Renal cortex interstitium (tissue), 15 donors: ENCODE results near the gene GOLGA6L26. TPM values are rescaled to one million over a fixed set of nuclear protein-coding genes. Genes with fewer than 3 reads are reported as not detected.
"Not testable (repeated sequence)": the region's sequence is repeated elsewhere in the genome, so short reads cannot be mapped to it uniquely, and the experiment has no call there.

Source experiments
- DNase-seq, 11 donors: peaks; one replicate each; pipeline ENCODE4 v3.0.0-alpha.2; 2013; ENCODE audit warnings: low read depth in 9 of 11, low spot score in 4 of 11; ENCODE audit errors: extremely low read depth in 1 of 11
- long read RNA-seq, 16 experiments: transcript quantifications; one replicate each; lab custom pipeline, GENCODE V29; 2026
- polyA plus RNA-seq, 3 donors: library from polyadenylated mRNA; unstranded; fragments of 120-200 nt; gene quantifications; one replicate each; pipeline ENCODE4 v1.2.1, GENCODE V29; 2013; ENCODE audit not compliant: insufficient read length in 3 of 3

The GOLGA6L26 gene, protein sequence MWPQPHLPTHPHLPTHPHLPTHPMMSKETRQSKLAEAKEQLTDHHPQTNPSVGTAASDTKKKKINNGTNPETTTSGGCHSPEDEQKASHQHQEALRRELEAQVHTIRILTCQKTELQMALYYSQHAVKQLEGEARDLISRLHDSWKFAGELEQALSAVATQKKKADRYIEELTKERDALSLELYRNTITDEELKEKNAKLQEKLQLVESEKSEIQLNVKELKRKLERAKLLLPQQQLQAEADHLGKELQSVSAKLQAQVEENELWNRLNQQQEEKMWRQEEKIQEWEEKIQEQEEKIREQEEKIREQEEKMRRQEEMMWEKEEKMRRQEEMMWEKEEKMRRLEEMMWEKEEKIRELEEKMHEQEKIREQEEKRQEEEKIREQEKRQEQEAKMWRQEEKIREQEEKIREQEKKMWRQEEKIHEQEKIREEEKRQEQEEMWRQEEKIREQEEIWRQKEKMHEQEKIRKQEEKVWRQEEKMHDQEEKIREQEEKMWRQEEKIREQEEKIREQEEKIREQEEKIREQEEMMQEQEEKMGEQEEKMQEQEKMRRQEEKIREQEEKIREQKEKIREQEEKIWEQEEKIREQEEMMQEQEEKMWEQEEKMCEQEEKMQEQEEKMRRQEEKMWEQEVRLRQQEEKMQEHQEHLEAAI
- polyA plus RNA-seq, result not detected
- long read RNA-seq, donor 1, result 0 reads
- long read RNA-seq, donor 2, result 0 reads
- long read RNA-seq, donor 3, result 0 reads
- long read RNA-seq, donor 4, result 0 reads
- long read RNA-seq, donor 5, result 0 reads
- long read RNA-seq, donor 6, result 0 reads
- long read RNA-seq, donor 7, result 0 reads
- long read RNA-seq, donor 8, result 0 reads
- long read RNA-seq, donor 9, result 0 reads
- long read RNA-seq, donor 10, result 0 reads
- long read RNA-seq, donor 11, result 0 reads
- long read RNA-seq, donor 12, result 0 reads
- long read RNA-seq, donor 13, result 0 reads
- long read RNA-seq, donor 14, result 0 reads
- long read RNA-seq, donor 15, result 0 reads
- long read RNA-seq, donor 16, result 0 reads

DNA sequence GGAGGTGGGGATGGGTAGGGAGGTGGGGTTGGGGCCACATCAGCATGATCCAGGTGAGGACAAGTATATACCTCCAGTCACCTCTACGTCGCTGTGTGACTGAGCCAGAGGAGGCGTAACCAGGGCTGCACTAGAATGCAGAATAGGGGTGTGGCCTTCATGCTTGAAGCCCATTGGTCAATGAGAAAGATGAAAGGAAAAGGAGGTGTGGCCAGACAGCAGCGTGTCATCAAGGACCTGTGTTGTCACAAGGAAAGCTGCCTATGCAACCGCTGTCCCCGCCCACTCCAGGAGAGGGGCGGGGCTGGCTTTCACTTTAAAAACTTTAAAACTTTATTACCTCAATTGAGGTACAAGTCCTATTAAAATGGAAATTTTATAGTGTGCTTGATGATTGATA is at the start of gene GOLGA6L26:
Gene GOLGA6L26 (minus strand): TSS at position 101 of the 400 bp plus-strand sequence. CDS start 61 bp downstream, at position 40.
- not testable (repeated sequence) for DNase-seq

DNA sequence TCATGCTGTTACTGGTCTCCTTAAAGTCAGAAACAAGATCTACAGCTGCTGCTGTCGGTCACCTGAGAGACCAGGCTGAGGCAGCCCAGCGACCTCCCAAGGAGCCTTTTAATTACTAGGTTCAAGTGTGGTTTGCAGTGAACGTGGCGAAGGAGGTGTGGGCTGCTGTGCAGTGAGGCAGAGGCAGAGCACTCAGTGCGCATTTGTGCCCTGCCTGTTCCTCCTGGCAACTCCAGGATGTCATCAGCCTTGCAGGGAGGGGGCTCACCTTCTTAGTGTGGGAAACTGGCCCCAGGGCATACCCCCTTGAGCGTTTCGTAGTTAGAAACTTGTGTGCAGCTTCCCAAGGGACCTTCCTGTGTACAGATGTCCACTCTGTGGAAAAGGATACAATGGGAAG is 47.2 kb upstream of the GOLGA6L26 start:
- not testable (repeated sequence) for DNase-seq

DNA sequence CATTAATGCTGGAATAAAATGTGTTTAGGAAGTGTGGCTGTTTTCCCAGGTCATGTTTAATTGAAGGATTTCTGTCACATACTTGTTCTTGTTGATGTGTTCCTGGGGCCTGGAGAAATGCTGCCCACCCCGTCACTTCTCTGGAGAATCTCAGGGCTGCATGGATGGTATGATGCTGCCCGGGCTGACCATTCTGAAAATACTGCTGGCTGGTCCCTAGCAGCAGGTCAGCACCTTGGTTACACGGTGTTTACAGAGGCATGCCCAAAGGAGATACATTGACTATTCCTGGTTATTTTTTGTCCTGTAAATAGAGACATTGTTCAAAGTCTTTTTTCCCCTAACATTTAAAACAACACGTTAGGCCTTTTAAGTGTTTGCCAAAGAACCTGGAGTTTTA is 46.7 kb upstream of the GOLGA6L26 start:
- DNase-seq, result not testable (repeated sequence)

DNA sequence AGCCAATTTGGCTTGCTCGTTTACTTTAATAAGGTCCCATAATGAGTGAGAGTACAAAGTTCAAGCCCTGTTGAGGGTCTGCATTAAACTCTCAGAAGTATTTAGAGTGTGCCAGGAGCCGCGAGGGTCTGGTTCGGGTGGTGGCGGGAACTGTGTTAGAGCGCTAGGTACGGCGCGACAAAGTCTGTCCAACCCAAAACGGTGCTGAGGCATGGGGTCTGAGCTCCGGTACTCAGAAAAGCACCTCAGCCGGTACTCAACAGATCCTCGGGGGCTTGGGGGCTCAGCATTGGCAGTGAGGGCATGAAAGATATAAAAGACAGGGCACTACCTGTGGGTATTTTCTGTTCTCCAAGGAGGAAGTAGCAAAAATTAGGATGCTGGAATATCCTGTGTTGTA is 45.0 kb upstream of the GOLGA6L26 start:
- DNase-seq, result not testable (repeated sequence)

DNA sequence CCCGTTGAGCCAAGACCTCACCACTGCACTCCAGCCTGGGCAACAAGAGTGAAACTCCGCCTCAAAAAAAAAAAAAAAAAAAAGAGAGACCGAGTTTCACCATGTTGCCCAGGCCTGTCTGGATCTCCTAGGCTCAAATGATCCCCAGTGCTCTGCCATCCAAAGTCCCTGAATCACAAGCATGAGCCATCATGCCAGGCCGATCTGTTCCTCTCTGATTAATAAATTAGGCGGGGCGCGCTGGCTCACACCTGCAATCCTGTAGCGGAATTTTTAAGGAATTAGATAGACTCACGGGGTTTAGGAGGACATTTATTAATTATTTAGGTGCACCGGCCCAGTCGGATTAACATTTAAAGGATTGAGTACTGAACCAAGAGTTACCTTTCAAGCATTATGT is 40.2 kb upstream of the GOLGA6L26 start:
- DNase-seq, result not testable (repeated sequence)

DNA sequence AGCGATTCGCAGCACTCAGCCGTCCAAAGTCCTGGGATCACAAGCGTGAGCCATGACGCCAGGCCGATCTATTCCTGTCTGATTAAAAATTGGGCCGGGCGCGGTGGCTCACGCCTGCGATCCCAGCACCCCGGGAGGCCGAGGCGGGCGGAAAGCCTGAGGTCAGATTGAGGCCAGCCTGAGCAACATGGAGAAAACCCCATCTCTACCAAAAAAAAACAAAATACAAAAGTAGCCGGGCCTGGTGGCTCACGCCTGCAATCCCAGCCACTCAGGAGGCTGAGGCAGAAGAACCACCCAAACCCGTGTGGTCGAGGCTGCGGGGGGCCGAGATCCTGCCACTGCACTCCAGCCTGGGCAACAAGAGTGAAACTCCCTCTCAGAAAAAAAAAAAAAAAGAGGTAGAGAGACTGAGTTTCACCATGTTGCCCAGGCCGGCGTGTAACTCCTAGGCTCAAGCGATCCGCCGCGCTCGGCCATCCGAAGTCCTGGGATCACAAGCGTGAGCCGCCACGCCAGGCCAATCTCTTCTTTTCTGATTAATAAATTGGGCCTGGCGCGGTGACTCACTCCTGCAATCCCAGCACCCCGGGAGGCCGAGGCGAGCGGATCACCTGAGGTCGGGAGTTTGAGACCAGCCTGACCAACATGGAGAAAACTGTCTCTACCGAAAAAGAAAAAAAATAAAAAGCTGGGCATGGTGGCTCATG is 39.0 kb upstream of the GOLGA6L26 start:
- not testable (repeated sequence) for DNase-seq

DNA sequence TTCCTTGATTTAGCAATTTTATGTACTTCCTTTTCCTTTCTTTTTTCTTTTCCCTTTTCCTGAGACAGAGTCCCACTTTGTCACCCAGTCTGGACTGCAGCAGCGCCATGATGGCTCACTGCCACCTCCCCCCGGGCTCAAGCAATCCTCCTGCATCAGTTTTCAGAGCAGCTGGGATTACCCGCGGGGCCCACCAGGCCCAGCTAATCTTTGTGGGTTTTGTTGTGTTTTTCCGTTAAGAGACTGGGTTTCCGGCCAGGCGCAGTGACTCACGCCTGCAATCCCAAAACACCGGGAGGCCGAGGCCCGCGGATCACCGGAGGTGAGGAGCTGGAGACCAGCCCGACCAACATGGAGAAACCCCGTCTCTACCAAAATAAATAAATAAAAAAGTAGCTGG is 38.3 kb upstream of the GOLGA6L26 start:
- DNase-seq, result no peak

DNA sequence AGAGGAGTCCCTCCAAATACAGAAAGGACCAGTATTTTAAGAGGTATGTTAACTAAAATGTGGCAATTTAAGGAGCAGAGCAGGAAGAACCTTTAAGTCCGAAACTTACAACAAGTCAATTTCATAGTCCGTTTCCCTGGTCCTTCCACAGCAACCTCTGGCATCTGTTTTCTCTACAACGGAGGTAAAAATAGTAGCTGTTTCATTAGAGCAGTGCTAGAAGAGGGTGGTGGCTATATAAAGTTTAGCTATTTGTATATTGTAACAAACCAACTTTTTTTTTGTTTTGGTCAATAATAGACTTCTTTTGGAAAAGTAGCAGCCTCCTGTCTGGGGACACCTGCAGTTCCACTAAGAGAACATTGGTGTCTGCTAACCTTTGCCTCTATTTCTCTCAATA is 37.9 kb upstream of the GOLGA6L26 start:
- not testable (repeated sequence) for DNase-seq

DNA sequence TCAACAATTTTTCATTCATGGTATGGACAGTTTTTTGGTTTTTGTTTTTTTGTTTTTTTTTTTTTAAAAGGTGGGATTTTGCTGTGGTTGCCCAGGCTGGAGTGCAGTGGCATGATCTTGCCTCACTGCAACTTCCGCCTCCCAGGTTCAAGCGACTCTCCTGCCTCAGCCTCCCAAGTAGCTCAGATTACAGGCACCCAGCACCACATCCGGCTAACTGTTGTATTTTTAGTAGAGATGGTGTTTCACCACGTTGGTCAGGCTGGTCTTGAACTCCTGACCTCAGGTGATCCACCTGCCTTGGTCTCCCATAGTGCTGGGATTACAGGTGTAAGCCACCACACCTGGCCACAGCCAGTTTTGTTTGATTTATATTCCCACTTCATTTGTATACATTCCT is 37.1 kb upstream of the GOLGA6L26 start:
- not testable (repeated sequence) for DNase-seq

DNA sequence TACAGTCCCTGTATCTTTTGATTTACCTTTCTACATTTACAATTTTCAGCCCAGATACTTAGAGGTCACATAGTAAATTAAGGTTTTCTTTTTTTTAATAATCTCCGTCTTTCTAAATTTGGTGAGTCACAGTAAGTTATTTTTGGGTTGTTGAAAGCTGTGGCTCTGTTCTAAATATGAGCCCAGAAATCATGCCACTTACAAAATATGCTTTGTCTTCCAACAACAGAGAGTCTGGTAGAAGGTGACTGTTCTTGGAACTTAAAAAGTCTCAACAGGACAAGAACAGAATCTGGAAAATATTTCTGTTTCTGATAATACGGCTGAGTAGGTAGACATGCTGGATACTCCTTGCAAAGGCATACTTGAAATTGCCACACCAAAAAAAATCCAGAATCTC is 36.6 kb upstream of the GOLGA6L26 start:
- DNase-seq, result no peak

DNA sequence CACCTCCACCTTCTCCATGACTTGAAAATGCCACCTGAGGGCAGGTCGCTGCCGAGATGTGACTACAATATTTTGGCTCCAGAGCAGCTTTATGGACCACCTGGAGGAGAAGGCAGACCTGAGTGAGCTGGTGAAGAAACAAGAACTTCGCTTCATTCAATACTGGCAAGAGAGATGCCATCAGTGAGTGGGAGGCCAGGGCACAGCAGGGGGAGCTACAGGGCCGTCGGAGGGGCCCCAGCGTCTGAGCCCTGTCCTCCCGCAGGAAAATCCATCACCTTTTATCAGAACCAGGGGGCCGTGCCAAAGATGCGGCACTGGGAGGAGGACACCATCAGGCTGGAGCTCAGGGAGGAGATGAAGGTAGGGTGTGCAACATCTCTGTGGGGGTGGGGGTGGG is 30.3 kb upstream of the GOLGA6L26 start:
- not testable (repeated sequence) for DNase-seq

DNA sequence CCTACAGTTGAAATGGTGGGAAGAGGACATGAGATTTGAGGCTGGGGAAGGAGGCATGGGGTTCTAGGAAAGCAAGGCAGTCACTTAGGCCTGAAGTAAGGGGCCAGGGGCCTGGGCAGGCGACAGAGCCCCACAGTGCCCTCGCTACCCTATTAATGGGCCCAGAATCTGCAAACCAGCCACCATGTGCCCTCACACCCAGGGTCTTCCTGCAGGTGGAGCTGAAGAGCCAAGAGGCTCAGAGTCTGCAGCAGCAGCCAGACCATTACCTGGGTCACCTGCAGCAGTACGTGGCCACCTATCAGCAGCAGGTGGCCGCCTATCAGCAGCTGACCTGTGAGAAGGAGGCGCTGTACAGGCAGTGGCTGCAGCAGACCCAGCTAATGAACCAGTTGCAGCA is 28.6 kb upstream of the GOLGA6L26 start:
- DNase-seq, result not testable (repeated sequence)

DNA sequence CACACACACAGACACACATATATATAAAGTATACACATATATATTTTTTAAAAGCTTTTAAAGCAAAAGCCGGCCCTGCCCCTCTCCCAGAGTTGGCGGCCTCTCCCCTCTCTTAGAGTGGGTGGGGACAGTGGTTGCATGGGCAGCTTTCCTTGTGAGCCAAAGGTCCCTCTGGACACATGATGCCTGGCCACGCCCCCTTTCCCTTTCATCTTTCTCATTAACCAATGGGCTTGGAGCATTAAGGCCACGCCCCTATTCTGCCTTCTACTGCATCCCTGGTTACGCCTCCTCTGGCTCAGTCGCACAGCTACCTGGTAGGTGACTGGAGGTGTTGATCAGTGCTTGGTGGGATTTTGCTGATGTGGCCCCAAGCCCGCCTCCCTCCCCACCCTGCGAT is 20.5 kb upstream of the GOLGA6L26 start, which contains the start of gene GOLGA8S:
Gene GOLGA8S (plus strand): TSS at position 301 of the 400 bp plus-strand sequence. CDS start 62 bp downstream, at position 363.
- not testable (repeated sequence) for DNase-seq

DNA sequence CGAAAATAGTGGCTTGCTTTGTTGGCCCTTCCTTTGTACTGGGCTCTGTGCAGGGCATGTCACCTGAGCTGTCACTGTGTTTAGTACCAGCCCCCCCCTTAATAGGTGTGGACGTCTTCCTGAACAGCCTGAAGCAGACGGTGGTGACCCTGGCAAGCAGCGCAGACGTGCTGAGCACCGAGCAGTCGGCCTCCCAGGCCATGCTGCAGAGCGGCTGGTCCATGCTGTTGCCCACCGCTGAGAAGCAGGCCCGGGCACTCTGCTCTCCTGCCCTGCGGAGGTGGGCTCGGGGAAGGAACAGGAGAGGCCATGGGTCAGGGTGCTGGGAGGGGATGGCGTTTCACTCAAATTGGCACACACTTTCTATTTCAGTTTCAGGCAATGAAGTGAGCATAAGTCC is 22.8 kb downstream of the GOLGA6L26 start:
- DNase-seq, result not testable (repeated sequence)

DNA sequence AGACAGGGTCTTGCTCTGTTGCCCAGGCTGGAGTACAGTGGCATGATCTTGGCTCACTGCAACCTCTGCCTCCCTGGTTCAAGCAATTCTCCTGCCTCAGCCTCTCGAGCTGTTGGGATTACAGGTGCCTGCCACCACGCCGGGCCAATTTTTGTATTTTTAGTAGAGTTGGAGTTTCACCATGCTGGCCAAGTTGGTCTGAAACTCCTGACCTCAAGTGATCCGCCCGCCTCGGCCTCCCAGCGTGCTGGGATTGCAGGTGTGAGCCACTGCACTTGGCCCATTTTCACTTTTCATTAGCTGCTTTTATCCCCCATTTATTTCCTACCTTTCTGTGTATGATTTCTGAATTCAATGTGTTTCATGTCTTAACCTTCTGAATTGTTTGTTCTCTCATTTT is 28.1 kb downstream of the GOLGA6L26 start:
- not testable (repeated sequence) for DNase-seq

DNA sequence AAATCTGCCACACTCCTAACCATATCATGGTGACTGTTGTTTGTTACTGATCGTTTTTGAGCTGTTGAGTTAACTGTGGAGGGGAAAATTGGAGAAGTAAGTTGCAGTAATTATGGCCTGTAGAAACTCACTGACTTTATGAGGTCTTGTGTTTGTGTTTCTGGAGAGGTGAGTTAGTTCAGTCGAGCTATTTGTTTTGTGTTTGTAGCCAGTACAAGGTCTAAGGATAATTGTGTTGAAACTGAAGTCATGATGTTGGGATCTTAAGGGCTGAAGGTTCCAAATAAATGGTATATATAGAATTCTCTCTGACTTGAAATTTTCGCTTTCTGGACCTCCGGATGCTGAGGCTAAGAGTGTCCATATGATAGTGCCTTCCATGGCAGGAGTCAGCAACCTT is 29.2 kb downstream of the GOLGA6L26 start:
- DNase-seq, result not testable (repeated sequence)

DNA sequence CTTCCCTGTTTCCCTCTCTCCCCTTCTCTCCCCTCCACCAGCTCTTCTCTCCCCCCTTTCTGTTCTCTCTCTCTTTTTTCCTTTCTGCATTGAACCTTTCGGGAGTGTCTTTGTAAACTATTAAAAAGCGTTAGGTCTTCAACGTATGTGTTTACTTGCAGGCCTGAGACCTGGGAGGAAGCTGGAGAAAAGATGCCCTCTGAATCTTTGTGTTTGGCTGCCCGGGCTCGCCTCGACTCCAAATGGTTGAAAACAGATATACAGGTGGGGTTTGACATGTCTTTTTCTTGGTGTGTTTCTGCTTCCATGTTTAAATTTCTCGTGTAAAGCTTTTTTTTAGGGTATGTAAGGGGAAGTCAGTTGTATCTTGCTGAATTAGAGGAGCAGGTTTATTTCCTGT is 29.7 kb downstream of the GOLGA6L26 start:
- DNase-seq, result not testable (repeated sequence)

DNA sequence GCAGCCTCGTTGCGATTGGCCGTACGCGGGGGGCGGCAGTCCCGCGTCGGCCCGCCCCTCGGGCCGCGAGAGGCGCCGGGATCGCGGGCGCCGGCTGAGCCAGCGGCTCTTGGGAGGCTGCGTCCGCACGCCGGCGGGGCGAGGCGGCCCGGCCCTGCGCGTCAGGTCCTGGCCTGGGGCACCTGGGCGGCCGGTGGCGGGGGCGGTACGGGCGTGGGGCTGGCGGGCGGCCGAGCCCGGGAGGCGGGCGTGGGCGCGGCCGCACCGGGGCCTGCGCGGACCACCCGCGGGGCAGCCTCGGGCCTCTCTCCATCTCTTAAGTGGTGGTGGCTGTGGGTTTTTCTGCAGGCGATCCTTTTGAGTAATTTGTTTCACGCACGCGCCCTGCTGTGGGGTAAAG is 30.3 kb downstream of the GOLGA6L26 start:
- peak in 3 of 11 donors; percentile 17 to 28 (median 21) for DNase-seq

DNA sequence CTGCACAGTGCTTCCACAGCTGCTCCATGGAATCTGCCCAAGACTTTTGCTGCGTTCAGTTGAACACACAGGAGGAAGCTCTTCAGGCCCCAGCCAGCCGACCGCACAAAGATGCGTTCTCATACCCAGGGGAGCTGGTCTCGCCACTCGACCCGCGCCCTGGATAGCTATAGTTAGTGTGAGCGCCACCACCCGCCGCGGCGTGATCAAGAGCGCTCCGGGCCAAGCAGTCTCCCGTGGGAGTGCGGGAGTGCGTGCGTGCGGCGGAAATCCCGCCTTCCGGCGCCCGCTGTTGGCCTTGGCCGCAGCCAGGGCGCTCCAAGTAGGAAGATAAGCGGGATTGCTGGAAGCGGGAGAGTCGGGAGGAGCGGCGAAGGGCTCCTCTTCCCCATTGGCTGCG is 30.8 kb downstream of the GOLGA6L26 start:
- not testable (repeated sequence) for DNase-seq
